Loucy (cell line): ENCODE measurements around the gene GPR35.

Experiments
- H2AFZ ChIP-seq: fragments of 200-600 bp; sonication (generic); 2 replicates; pipeline ENCODE4 v1.6.0; 2016; ENCODE audit warnings: antibody characterized with exemption, mild to moderate bottlenecking, low read length, moderate library complexity
- H3F3A ChIP-seq: fragments of 200-600 bp; 2 replicates; pipeline ENCODE4 v1.6.0; 2016; ENCODE audit warnings: antibody characterized with exemption, low read depth, mild to moderate bottlenecking
- H3K27me3 ChIP-seq: fragments of 200-600 bp; sonication (generic); 2 replicates; pipeline ENCODE4 v1.6.1; 2014; ENCODE audit warnings: low read length, mild to moderate bottlenecking; ENCODE audit not compliant: insufficient read depth, poor library complexity, severe bottlenecking
- H3K36me3 ChIP-seq: fragments of 200-600 bp; sonication (generic); 2 replicates; pipeline ENCODE4 v1.6.1; 2016; ENCODE audit warnings: low read length; ENCODE audit not compliant: insufficient read depth
- H3K4me1 ChIP-seq: fragments of 200-600 bp; sonication (generic); 2 replicates; pipeline ENCODE4 v1.5.1; 2014; ENCODE audit warnings: low read length, mild to moderate bottlenecking; ENCODE audit not compliant: insufficient read depth, poor library complexity, severe bottlenecking
- H3K4me2 ChIP-seq: fragments of 200-600 bp; sonication (generic); 2 replicates; pipeline ENCODE4 v1.6.0; 2014; ENCODE audit warnings: antibody characterized with exemption, low read length, low read depth, mild to moderate bottlenecking; ENCODE audit not compliant: poor library complexity, severe bottlenecking
- H3K4me3 ChIP-seq: fragments of 200-600 bp; sonication (generic); 2 replicates; pipeline ENCODE4 v1.5.1; 2014; ENCODE audit warnings: low read length, mild to moderate bottlenecking, mixed read lengths; ENCODE audit not compliant: poor library complexity, severe bottlenecking
- H3K79me2 ChIP-seq: fragments of 200-600 bp; sonication (generic); 2 replicates; pipeline ENCODE4 v1.6.1; 2014; ENCODE audit warnings: low read length; ENCODE audit not compliant: insufficient read depth
- H3K9ac ChIP-seq: fragments of 200-600 bp; sonication (generic); 2 replicates; pipeline ENCODE4 v1.6.0; 2014; ENCODE audit warnings: mild to moderate bottlenecking, low read depth, low read length, moderate library complexity; ENCODE audit not compliant: poor library complexity, severe bottlenecking
- H3K9me2 ChIP-seq: fragments of 200-600 bp; sonication (generic); replicated peaks from 2 replicates; pipeline ENCODE4 v1.6.1; 2016; ENCODE audit warnings: low read depth, low read length, mixed read lengths
- H3K9me3 ChIP-seq: fragments of 200-600 bp; sonication (generic); 2 replicates; pipeline ENCODE4 v1.6.1; 2014; ENCODE audit warnings: mild to moderate bottlenecking, antibody characterized with exemption, low read length, low read depth; ENCODE audit not compliant: insufficient read depth
- H4K20me1 ChIP-seq: fragments of 200-600 bp; sonication (generic); 2 replicates; pipeline ENCODE4 v1.6.0; 2014; ENCODE audit warnings: antibody characterized with exemption, low read length, mild to moderate bottlenecking; ENCODE audit not compliant: insufficient read depth, poor library complexity, severe bottlenecking
- CTCF ChIP-seq: fragments of 200-600 bp; sonication (generic); conservative IDR thresholded peaks from 2 replicates; pipeline ENCODE4 v1.5.1; 2014; ENCODE audit warnings: mild to moderate bottlenecking, antibody characterized with exemption, low read length
- EZH2phosphoT487 ChIP-seq: fragments of 200-600 bp; IDR thresholded peaks from 2 replicates; pipeline ENCODE4 v1.6.1; 2018; ENCODE audit warnings: antibody characterized with exemption, mild to moderate bottlenecking, moderate library complexity, borderline replicate concordance

Gene GPR35

GRCh38 chr2:240640939-240641338, 15.7 kb downstream of the GPR35 start:
- Histone ChIP-seq H4K20me1 (no peaks in the 10 kb centered on the region), H3K4me1 (no peaks in the 10 kb centered on the region), H3K4me3 (no peak overlapping the region), H3F3A (no peaks in the 10 kb centered on the region), H3K9me3 (peaks cover 6% of the 10 kb centered on the region; the same call in 1 of the 2 replicates), H3K4me2 (no peak overlapping the region), H3K9ac (no peak overlapping the region), H3K27me3 (no peaks in the 10 kb centered on the region), H2AFZ (no peak overlapping the region), H3K9me2 (no peaks in the 10 kb centered on the region), H3K79me2 (no peaks in the 10 kb centered on the region), H3K36me3 (no peaks in the 10 kb centered on the region)
- TF ChIP-seq CTCF, result no peak

GRCh38 chr2:240642061-240642805, 17.0 kb downstream of the GPR35 start:
- Histone ChIP-seq H4K20me1 (no peaks in the 10 kb centered on the region), H2AFZ (no peak overlapping the region), H3K79me2 (no peaks in the 10 kb centered on the region), H3K9me2 (no peaks in the 10 kb centered on the region), H3K4me2 (no peak overlapping the region), H3K9me3 (peaks cover 3% of the 10 kb centered on the region; the same call in 1 of the 2 replicates), H3F3A (no peaks in the 10 kb centered on the region), H3K4me1 (no peaks in the 10 kb centered on the region), H3K27me3 (no peaks in the 10 kb centered on the region), H3K9ac (no peak overlapping the region), H3K36me3 (no peaks in the 10 kb centered on the region), H3K4me3 (no peak overlapping the region)
- TF ChIP-seq EZH2phosphoT487, result no peak
- no peak for TF ChIP-seq CTCF

- Histone ChIP-seq H3K4me1 (no peaks in the 10 kb centered on the region), H3F3A (no peaks in the 10 kb centered on the region), H3K9me2 (no peaks in the 10 kb centered on the region), H3K36me3 (no peaks in the 10 kb centered on the region), H3K4me2 (no peak overlapping the region), H2AFZ (no peak overlapping the region), H3K9ac (no peak overlapping the region), H3K27me3 (no peaks in the 10 kb centered on the region), H3K79me2 (no peaks in the 10 kb centered on the region), H4K20me1 (no peaks in the 10 kb centered on the region), H3K4me3 (no peak overlapping the region), H3K9me3 (peaks cover 6% of the 10 kb centered on the region; the same call in 1 of the 2 replicates)
- TF ChIP-seq CTCF (no peak), EZH2phosphoT487 (no peak)
Observed at GRCh38 chr2:240642806-240643092, 17.5 kb downstream of the GPR35 start.
